VCaP (cell line): ENCODE results near the gene SLC49A3.
"Not testable (repeated sequence)": the region's sequence is repeated elsewhere in the genome, so short reads cannot be mapped to it uniquely, and the experiment has no call there.

Source experiments
- H3K27ac ChIP-seq: fragments of 450-650 bp; 2 replicates; pipeline ENCODE4 v1.5.1; 2017
- CTCF ChIP-seq: fragments of 450-650 bp; conservative IDR thresholded peaks from 2 replicates; pipeline ENCODE4 v1.5.1; 2017; ENCODE audit warnings: mild to moderate bottlenecking, moderate library complexity

SLC49A3 gene

GRCh38 chr4:675980-676870 lies 12.7 kb downstream of the SLC49A3 start:
- no peak for TF ChIP-seq CTCF
- H3K27ac ChIP-seq: no peak overlapping the region

- TF ChIP-seq CTCF: no peak
- H3K27ac ChIP-seq: peak overlapping the region; percentile 92
Observed at GRCh38 chr4:675036-675882, 13.7 kb downstream of the SLC49A3 start.

GRCh38 chr4:674172-675035 lies 14.5 kb downstream of the SLC49A3 start, which contains the start of the genes ATP5ME and MYL5:
ATP5ME (minus strand) TSS chr4:674276; CDS start chr4:674247, 29 bp downstream.
MYL5 (plus strand) TSS chr4:674542; CDS start chr4:678027, 3,485 bp downstream.
- peak within 1 kb of the TSS; percentile 92 for H3K27ac ChIP-seq
- TF ChIP-seq CTCF: peak; percentile 96

GRCh38 chr4:673349-674091 lies 15.4 kb downstream of the SLC49A3 start:
- peak overlapping the region; percentile 92 for H3K27ac ChIP-seq
- TF ChIP-seq CTCF: no peak

GRCh38 chr4:671769-672168 lies 17.2 kb downstream of the SLC49A3 start:
- no peak overlapping the region for H3K27ac ChIP-seq
- TF ChIP-seq CTCF: no peak

- H3K27ac ChIP-seq: not testable (repeated sequence)
Observed at GRCh38 chr4:669806-670559, 19.0 kb downstream of the SLC49A3 start.

- H3K27ac ChIP-seq: not testable (repeated sequence)
Observed at GRCh38 chr4:668219-668618, 20.7 kb downstream of the SLC49A3 start.
